ENCODE measurements around the gene FUZ.

Gene FUZ

GRCh38 chr19:49812997-49813861 lies at the start of gene FUZ:
FUZ (minus strand) TSS chr19:49813292; CDS start chr19:49813106, 186 bp downstream.
- DNase-seq (ENCODE audit: low read depth, low spot score): peak; percentile 97

DNA sequence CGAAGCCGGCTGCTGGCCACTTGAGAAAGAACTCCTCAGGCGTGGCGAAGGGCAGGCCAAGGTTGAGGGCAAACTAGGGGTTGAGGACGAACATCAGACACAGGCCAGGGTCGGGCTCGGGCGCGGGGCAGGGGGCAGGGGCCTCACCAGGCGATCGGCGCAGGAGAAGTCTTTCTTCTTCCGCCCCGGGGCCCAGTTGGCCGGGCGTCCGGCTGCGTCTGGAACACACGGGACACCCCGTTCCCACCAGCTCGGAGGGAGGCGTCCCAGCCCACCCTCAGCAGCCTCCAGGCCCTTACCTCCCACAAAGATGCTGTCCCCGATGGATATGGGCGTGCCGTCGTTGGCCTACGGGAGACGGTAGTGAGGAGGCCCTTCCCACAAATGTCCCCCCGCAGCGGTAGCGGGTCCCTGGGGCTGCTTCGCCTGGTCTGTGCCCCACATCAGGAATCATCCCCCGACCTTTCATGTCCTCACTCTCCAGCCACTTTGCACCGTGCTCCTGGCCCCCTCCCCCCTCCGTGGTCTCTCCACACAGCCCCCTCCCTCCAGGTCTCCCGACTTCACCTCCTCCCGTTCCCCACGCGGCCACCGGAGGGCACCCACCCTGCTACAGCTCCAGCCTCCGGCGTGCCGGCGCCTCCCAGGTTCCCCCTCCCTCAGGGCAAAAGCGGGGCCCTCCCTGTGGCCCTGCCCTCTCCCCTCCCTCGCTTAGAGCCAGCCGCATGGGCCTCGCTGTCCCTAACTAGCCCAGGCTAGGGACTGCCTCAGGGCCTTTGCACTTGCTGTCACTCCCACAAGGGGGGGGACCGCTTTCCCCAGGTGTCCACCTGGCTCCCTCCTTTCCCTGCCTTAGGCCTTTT lies 49.5 kb upstream of the FUZ start:
- no peak for DNase-seq (ENCODE audit: low read depth, low spot score)

- no peak for DNase-seq (ENCODE audit: low read depth, low spot score)
Measured at GRCh38 chr19:49861541-49862378, 48.7 kb upstream of the FUZ start.

DNA sequence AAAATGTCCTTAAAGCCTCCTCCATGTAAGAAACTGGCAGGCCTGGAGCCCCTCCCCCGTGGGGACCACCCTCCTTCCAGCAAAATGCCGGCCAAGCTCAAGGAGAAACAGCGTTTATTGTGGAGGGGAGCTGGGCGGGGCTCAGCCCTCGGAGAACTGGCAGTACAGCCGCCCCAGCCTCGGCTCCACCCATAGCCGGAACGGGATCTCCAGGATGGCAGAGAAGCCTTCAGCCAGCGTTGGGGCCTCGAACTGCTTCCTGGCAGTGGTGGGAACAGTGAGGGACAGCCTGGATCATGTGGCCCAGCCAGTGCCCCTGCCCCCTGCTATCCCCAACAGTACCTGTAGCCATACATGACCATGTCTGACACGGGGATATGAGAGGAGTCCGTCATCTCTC lies 48.0 kb upstream of the FUZ start:
- DNase-seq (ENCODE audit: low read depth, low spot score): no peak

DNA sequence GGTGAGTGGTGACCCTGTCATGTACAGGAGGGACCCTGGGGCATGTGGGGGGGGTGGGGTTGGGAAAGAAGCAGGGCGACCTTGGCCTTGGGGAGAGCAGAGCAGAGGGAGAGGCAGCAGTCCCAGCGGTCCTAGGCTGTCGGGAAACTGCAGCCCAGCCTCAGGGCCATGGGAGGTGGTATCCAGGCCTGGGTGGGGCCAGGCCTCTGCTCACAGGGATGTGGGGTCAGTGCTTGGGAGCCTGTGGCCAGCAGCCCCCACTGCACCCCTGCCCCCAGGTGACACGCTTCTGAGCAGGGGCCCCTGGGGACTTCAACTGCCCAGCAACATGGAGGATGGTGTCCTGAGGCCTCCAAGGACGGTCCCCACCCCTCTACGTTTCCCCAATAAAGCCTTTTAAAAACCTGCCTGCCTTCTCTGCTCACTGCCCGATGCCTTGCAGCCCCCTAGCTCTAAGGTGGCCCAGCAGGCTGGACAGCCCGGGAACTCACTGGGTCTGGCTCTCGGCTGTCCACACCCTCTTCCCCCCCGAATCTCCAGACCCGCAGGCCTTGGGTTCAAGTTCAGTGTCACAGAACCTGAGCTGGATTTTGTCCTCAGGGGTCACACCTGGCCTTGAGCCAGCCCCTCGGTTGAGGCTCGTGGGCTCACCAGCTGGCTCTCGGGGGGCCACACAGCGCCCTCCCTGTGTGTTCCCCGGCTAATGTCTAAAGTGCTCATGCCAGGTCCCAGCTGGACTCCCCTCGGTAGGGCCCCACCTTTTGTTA lies 47.4 kb upstream of the FUZ start:
- DNase-seq (ENCODE audit: low read depth, low spot score): no peak

DNA sequence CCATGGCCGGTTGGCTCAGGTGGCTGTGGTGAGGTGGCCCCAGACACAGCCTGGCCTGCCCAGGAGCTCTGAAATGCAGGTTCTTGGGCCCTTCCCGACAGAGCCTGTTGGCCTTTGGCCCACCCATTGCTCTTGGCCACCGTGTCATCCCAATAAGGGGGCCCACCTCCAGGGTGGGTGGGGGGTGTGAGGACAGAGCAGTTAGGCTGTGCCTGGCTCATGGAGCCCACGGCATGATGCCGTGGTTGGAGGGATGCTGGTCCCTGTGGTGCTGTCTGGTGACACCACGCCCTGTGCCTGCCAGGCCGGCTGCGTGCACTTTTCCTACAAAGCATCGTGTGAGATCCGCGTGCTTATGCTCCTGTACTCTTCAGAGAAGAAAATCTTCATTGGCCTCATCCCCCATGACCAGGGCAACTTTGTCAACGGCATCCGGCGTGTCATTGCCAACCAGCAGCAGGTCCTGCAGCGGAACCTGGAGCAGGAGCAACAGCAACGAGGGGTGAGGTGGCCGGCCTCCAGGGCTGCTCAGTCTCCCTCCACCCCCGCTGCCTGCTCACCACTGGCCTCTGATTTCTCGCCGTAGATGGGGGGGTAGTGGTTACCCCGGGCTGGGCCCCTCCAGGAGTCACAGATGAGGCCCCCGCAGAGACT lies 46.7 kb upstream of the FUZ start:
- no peak for DNase-seq (ENCODE audit: low read depth, low spot score)

GRCh38 chr19:49858088-49858985 lies 45.2 kb upstream of the FUZ start:
- no peak for DNase-seq (ENCODE audit: low read depth, low spot score)

DNA sequence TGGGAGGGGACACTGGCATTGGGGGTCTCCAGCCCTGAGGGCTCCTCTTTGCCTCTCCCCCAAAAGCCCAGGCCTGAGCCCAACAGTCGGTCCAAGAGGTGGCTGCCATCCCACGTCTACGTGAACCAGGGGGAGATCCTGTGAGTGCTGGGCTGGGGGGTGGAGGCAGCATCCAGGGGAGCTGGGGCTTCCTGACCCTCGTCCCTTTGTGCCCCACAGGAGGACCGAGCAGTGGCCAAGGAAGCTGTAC lies 44.7 kb upstream of the FUZ start:
- DNase-seq (ENCODE audit: low read depth, low spot score): no peak

DNA sequence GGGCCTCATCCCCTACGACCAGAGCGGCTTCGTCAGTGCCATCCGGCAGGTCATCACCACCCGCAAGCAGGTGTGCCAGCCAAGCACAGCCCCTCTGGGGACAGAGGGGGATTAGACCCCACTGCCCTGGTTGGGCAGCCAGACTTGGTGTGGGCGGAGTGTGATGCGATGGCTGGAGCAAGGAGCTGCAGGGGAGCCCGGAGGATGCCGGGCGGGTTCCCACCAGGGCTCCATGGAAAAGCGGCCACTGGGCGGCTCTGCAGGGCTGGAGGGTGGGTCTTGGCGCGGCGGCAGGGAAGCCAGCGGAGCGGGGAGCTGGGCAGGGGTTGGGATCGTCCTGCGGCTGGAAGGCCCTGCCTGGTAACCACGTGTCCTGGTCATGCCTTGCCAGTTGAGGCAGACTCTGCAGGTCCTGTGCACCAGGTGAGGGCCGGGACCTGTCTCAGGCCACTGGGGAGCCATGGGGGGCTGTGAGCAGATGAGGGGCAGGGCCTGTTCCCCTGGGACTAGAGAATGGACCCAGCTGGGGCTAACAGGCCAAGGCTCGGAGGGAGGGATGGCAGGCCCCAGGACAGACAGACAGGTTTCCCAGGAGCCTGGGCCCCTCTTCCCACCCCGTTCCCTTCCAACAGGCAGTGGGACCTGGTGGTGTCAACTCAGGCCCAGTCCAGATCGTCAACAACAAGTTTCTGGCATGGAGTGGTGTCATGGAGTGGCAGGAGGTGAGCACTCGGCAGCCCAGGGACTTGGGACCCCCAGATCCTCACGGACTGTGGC lies 44.2 kb upstream of the FUZ start:
- no peak for DNase-seq (ENCODE audit: low read depth, low spot score)

- no peak for DNase-seq (ENCODE audit: low read depth, low spot score)
Measured at GRCh38 chr19:49856574-49857021, 43.5 kb upstream of the FUZ start.

GRCh38 chr19:49855676-49856573 lies 42.8 kb upstream of the FUZ start:
- DNase-seq (ENCODE audit: low read depth, low spot score): no peak

GRCh38 chr19:49855277-49855675 lies 42.2 kb upstream of the FUZ start:
- DNase-seq (ENCODE audit: low read depth, low spot score): no peak

DNA sequence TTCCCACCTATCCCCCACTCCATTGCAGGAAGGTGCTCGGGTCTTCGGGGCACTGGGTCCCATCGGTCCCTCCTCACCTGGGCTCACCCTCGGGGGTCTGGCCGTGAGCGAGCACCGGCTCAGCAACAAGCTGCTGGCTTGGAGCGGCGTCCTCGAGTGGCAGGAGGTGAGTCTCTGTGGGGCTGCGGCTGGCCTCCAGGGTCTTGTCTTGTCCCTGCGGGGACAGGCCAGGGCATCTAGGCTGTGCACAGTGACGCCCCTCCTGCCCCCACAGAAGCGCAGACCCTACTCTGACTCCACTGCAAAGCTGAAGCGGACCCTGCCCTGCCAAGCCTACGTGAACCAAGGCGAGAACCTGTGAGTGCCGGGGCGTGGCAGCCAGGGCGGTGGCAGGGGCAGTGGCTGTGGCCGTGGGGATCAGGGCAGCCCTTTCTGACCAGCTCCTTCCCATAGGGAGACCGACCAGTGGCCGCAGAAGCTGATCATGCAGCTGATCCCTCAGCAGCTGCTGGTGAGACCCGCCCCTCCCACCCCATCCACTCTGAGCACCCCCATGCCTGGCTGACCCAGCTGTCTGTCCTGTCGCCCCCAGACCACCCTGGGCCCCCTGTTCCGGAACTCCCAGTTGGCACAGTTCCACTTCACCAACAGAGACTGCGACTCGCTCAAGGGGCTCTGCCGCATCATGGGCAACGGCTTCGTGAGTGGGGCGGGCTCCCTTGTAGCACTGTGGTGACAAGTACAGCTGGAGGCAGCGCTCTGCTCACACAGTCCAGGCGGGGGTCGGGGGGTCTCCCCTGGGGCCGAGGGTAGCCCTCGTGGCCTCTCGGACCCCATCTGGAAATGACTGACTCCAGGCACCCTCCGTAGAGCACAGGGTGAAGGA lies 41.5 kb upstream of the FUZ start:
- DNase-seq (ENCODE audit: low read depth, low spot score): no peak

- DNase-seq (ENCODE audit: low read depth, low spot score): no peak
Measured at GRCh38 chr19:49853852-49854377, 40.8 kb upstream of the FUZ start.

GRCh38 chr19:49852631-49853126 lies 39.6 kb upstream of the FUZ start:
- DNase-seq (ENCODE audit: low read depth, low spot score): no peak
